A673 (cell line): ENCODE data around the gene ACRBP. TPM values are rescaled to one million over a fixed set of nuclear protein-coding genes. Genes with fewer than 3 reads are reported as not detected.

ENCODE experiments used
- BruUV-seq: library from RNA; stranded (reverse); fragments of 400-500 nt; replicated peaks from 2 replicates; lab custom pipeline; 2021; lab: Mats Ljungman, UMichigan
- CTCF ChIA-PET: fragments of 300-600 bp; sonication (Branson Sonifier 250); formaldehyde crosslinking; loops from one replicate; lab custom pipeline; 2022; ENCODE audit warnings: antibody characterized with exemption; lab: Charles Lee
- POLR2A ChIA-PET: fragments of 300-600 bp; sonication (Branson Sonifier 250); formaldehyde crosslinking; loops from one replicate; lab custom pipeline; 2022; ENCODE audit warnings: antibody characterized with exemption; ENCODE audit not compliant: low non-redundant PET; lab: Charles Lee
- DNase-seq: peaks from one replicate; pipeline ENCODE4 v3.0.0-alpha.2; 2015; ENCODE audit warnings: low spot score
- H3K27ac ChIP-seq: fragments of 200-600 bp; sonication (generic); 2 replicates; pipeline ENCODE4 v1.5.1; 2016; ENCODE audit warnings: mixed run types, low read depth, mild to moderate bottlenecking, mixed read lengths, antibody characterized with exemption, low read length; ENCODE audit not compliant: poor library complexity, severe bottlenecking
- H3K27me3 ChIP-seq: fragments of 200-600 bp; sonication (generic); replicated peaks from 2 replicates; pipeline ENCODE4 v1.6.1; 2017; ENCODE audit warnings: mixed run types, low read depth, mild to moderate bottlenecking, mixed read lengths, antibody characterized with exemption, low read length; ENCODE audit not compliant: insufficient read depth, poor library complexity
- H3K36me3 ChIP-seq: fragments of 200-600 bp; sonication (generic); 2 replicates; pipeline ENCODE4 v1.6.1; 2016; ENCODE audit warnings: mixed run types, mild to moderate bottlenecking, mixed read lengths, antibody characterized with exemption, low read length; ENCODE audit not compliant: insufficient read depth, poor library complexity, severe bottlenecking
- H3K4me1 ChIP-seq: fragments of 200-600 bp; sonication (generic); 2 replicates; pipeline ENCODE4 v1.6.1; 2017; ENCODE audit warnings: mixed run types, mild to moderate bottlenecking, mixed read lengths, antibody characterized with exemption, low read length; ENCODE audit not compliant: insufficient read depth, poor library complexity, severe bottlenecking
- H3K4me3 ChIP-seq: fragments of 200-600 bp; sonication (generic); 2 replicates; pipeline ENCODE4 v1.5.1; 2016; ENCODE audit warnings: low read depth, mixed run types, mild to moderate bottlenecking, mixed read lengths, low read length; ENCODE audit not compliant: poor library complexity, severe bottlenecking
- H3K9me3 ChIP-seq: fragments of 200-600 bp; sonication (generic); 2 replicates; pipeline ENCODE4 v1.6.1; 2016; ENCODE audit warnings: mixed run types, low read depth, mild to moderate bottlenecking, mixed read lengths, antibody characterized with exemption, low read length; ENCODE audit not compliant: poor library complexity, severe bottlenecking
- CTCF ChIP-seq: fragments of 300-800, 200-600 bp; sonication (generic); conservative IDR thresholded peaks from 2 replicates; pipeline ENCODE4 v1.5.1; 2017; ENCODE audit warnings: low read depth, mild to moderate bottlenecking, antibody characterized with exemption, low read length, moderate library complexity, mixed read lengths
- EZH2 ChIP-seq: fragments of 200-600 bp; sonication (generic); IDR thresholded peaks from 2 replicates; pipeline ENCODE4 v1.6.1; 2017; ENCODE audit warnings: borderline replicate concordance, low read depth, mild to moderate bottlenecking, mixed read lengths, antibody characterized with exemption, low read length; ENCODE audit not compliant: poor library complexity, severe bottlenecking
- intact Hi-C: fragments of 100-400 bp; cut with micrococcal nuclease; formaldehyde crosslinking; loops from one replicate; pipeline ENCODE4 v1.10.0; 2022; ENCODE audit not compliant: unreplicated experiment
- total RNA-seq: library from RNA; stranded (reverse); gene quantifications from 2 replicates; pipeline ENCODE4 v1.2.3, GENCODE V29; 2021

The ACRBP gene
- total RNA-seq, 1 experiment from 2014 or later: 3.0 TPM

GRCh38 chr12:6635375-6635855 lies 11.8 kb downstream of the ACRBP start:
- no peak for DNase-seq
- POLR2A ChIA-PET: no interaction called here
- H3K9me3 ChIP-seq: no peaks in the 10 kb centered on the region
- H3K27ac ChIP-seq: no peak overlapping the region
- peaks cover 15% of the 10 kb centered on the region for H3K4me1 ChIP-seq
- TF ChIP-seq CTCF: no peak
- no peak for TF ChIP-seq EZH2
- no TSS peak for BruUV-seq
- CTCF ChIA-PET: no interaction called here
- H3K4me3 ChIP-seq: no peak overlapping the region
- no peaks in the 10 kb centered on the region for H3K36me3 ChIP-seq
- intact Hi-C loops: no loop called here
- no peaks in the 10 kb centered on the region for H3K27me3 ChIP-seq

GRCh38 chr12:6632026-6632983 lies 14.9 kb downstream of the ACRBP start:
- no peak for TF ChIP-seq EZH2
- no peak for TF ChIP-seq CTCF
- DNase-seq: peak; percentile 54
- Histone ChIP-seq H3K36me3 (no peaks in the 10 kb centered on the region), H3K27me3 (no peaks in the 10 kb centered on the region), H3K27ac (no peak overlapping the region), H3K9me3 (no peaks in the 10 kb centered on the region), H3K4me1 (peaks cover 15% of the 10 kb centered on the region), H3K4me3 (no peak overlapping the region)
- CTCF ChIA-PET: no interaction called here
- POLR2A ChIA-PET: no interaction called here
- intact Hi-C loops: no loop called here
- BruUV-seq: no TSS peak

GRCh38 chr12:6631549-6631961 lies 15.7 kb downstream of the ACRBP start:
- intact Hi-C loops: no loop called here
- CTCF ChIA-PET: no interaction called here
- POLR2A ChIA-PET: no interaction called here

More at GRCh38 chr12:6631549-6631961, 15.7 kb downstream of the ACRBP start:
- H3K4me1 ChIP-seq: peaks cover 15% of the 10 kb centered on the region
- DNase-seq: no peak
- no peaks in the 10 kb centered on the region for H3K36me3 ChIP-seq
- H3K27me3 ChIP-seq: no peaks in the 10 kb centered on the region
- no peak for TF ChIP-seq CTCF
- no peak for TF ChIP-seq EZH2
- no peak overlapping the region for H3K4me3 ChIP-seq
- BruUV-seq: no TSS peak
- H3K9me3 ChIP-seq: no peaks in the 10 kb centered on the region
- no peak overlapping the region for H3K27ac ChIP-seq
